Measurements from ENCODE around the gene SPACA6.

The SPACA6 gene

DNA sequence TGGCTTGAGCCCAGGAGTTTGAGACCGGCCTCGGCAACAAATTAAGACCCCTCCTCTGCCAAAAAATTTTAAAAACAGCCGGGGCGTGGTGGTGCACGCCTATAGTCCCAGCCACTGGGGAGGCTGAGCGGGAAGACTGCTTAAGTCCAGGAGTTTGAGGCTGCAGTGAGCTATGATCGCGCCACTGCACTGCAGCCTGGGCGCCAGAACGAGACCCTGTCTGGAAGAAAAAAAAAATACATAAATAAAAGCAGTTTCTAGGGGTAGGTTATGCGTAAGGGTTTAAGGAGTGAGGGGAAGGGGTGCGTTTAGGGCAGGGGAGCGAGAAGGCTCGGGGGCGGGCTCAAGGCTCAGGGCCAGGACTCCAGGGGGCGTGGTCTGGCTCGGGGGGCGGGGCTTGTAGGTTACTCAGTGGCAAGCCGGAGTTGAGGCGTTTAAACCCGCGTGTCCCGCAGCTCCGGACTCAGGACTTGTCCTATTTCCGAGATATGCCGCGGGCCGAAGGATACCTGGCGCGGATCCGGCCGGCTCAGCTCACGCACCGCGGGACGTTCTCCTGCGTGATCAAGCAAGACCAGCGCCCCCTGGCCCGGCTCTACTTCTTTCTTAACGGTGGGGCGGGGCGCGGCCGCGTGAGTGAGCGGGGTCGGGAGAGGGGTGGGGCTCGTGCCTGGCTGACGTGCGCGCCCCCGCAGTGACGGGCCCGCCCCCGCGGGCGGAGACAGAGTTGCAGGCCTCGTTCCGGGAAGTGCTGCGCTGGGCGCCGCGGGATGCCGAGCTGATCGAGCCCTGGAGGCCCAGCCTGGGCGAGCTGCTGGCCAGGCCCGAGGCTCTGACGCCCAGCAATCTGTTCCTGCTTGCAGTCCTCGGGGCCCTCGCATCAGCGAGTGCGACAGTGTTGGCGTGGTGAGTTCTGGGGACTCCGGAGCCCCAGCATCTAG lies 10.7 kb downstream of the SPACA6 start:
- DNase-seq (ENCODE audit: low read depth in 2 of 2) = peak; percentile 85 to 87

DNA sequence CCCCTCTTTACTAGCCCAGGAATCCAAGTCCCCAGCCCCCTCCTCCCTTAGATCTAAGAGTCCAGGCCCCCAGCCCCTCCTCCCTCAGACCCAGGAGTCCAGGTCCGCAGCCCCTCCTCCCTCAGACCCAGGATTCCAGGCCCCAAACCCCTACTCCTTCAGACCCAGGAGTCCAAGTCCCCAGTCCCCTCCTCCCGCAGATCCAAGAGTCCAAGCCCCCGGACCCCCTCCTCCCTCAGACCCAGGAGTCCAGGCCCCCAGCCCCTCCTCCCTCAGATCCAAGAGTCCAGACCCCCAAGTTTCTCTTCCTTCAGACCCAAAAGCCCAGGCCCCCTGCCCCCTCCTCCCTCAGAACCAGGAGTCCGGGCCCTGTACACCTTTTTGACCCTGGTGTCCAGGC lies 11.5 kb downstream of the SPACA6 start:
- DNase-seq (ENCODE audit: low read depth in 2 of 2) = no peak

DNA sequence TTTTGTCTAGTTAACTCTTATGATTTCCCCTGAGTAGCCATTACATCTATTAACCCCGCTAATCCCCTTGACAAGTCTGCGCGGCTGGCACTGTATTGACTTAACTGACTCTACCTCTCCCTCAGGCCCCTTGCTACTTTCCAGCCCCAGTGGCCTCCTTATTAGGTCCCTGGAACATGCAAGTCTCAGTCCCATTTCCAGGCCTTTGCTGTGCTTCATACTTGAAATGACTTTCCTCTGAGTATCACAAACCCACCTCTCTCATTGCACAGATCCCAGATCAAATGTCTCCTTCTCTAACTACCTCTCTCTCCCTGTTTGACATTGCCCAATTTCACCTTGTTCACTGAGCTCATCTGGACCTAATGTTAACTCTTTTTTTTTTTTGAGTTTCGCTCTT lies 13.2 kb downstream of the SPACA6 start:
- no peak for DNase-seq (ENCODE audit: low read depth in 2 of 2)

DNA sequence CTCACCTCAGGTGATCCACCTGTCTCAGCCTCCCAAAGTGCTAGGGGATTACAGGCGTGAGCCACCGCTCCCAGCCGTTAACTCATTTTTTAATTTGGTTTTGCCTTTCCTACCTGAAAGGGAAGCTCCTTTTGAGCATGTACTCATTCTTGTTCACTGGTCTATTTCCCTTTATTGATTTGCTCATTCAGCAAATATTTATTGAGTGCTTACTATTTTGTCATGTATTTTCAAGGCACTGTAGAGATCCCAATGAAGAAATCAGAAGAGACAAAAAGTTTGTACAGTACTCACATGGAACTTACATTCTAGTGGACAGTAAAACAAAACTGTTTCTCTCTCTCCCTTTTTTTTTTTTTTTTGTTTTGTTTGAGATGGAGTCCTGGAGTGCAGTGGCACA lies 13.8 kb downstream of the SPACA6 start:
- DNase-seq (ENCODE audit: low read depth in 2 of 2) = no peak

DNA sequence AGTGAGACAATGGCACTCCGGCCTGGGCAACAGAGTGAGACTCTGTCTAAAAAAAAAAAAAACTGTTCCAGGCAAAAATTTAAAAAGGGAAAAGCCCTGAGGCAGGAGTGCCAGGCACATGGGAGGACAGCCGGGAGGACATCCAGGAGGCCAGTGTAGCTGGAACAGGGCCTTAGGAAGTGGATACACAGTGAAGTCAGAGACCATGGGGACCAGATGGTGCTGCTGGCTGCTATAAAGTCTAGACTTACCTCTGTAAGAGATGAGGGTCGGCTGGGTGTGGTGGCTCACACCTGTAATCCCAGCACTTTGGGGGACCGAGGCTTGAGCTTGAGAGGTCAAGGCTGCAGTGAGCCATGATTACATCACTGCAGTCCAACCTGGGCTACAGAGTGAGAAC lies 15.7 kb downstream of the SPACA6 start:
- DNase-seq (ENCODE audit: low read depth in 2 of 2) = no peak

DNA sequence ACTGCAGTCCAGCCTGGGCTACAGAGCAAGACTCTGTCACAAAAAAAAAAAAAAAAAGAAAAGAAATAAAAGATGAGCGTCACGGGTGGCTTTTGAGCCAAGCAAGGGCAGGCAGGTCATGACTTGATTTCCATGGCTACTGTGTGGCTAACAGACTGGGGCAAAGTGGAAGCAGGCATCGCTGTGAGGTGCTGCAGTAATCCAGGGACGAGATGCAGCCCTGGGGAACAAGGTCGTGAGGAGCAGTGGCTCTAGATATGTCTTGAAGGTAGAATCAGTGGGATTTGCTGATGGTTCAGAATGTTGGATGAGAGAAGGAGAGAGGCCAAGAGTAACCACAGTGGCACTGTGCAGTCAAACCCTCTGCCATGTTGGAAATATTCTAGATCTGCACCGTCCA lies 16.4 kb downstream of the SPACA6 start:
- DNase-seq (ENCODE audit: low read depth in 2 of 2) = no peak

DNA sequence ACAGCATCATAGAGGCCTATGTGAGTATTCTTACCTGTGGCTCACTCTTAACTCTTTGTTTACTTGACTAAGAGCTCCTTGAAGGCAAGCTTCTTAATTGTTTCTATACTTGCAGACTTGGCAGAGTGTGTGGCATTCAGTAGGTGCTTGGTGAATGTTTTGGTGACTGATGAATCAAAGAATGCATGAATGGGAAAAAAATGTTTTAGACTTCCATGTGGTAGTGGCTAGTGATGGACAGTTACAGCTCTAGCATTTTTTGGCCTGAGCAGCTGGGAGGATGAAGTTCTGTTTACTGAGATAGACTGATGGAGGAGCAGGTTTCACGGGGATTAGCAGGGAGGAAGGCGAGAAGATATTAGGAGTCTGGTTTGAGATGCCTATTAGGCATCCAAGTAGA lies 17.0 kb downstream of the SPACA6 start:
- DNase-seq (ENCODE audit: low read depth in 2 of 2) = no peak

DNA sequence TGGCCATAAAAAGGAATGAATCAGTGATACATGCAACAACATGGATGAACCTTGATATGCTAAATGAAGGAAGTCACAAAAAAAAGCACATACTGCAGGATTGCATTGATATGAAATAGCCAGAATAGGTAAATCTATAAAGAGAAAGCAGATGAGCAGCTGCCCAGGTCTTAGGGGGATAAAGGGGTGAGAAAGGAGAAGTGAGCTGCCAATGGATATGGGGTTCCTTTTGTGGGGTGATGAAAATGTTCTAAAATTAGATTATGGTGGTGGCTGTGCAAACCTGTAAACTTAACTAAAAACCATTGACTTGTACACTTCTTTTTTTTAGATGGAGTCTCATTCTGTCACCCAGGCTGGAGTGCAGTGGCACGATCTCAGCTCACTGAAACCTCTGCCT lies 18.6 kb downstream of the SPACA6 start:
- no peak for DNase-seq (ENCODE audit: low read depth in 2 of 2)

DNA sequence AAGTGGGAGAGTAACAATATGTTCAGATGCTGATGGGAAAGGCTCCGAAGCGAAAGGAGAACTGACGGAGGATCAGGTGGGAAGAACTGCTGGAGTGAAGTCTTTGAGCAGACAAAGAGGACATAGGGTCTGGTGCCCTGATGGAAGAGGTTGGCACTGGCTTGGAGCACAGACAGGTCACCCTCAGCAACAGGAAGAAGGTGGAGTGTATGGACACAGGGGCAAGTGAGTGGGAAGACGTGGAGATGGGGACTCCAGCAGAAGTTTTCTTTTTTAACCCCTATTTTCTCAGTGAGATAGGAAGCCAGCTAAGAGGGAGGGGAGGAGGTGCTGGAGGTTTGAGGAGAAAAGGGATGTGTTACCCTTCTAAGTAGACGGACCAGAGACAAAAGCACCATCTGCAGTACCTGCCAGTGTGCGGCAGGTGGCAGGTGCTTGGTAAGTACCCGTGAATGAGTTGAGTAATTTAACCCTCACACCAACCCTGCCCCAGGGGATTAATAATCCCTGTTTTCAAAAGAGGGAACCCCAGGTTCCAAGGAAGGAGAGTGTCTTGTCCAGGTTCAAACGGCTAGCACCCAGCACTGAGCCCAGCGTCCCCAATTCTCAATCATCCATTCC lies 19.4 kb downstream of the SPACA6 start:
- no peak for DNase-seq (ENCODE audit: low read depth in 2 of 2)

DNA sequence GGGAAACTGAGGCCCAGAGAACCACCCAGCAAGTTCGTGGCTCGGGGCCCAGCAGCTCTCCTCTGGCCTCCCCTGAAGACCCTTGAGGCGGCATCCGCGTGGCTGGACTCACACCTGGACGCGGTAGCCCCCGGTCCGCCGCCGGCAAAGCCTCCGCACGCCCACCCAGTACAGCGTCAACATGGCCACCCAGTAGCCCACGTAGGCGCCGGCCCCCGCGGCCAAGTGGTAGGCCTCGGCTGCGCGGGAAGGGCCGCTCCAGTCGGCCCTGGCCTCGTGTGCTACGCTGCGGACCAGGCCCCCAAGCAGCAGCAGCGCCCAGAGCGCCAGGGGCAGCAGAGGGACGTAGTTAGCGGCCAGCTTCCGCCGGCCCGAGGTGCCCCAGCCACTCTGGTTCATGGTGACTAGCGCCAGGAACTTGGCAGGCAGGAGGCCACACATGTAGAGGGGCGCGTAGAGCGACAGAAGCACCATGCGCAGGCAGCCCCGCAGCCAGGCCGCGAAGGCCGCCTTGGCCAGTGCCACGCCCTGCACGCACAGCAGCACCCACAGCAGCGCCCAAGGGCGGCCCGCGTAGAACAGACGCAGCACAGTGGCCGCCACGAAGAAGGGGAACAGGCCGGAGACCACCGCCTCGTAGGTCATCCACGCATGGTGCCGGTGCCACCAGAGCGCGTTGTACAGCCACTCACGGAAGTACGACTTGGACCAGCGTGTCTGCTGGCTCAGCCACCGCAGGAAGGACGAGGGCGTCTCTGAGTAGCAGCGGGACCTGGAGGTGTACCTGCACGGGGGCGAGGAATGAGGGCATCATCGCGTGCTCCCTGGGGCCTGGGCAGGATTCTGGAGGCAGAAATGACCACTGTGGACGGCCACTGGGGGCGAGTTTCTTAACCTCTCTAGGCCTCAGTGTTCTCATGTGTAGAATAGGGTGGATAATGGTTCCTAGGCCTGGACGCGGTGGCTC lies 20.5 kb downstream of the SPACA6 start:
- no peak for DNase-seq (ENCODE audit: low read depth in 2 of 2)

DNA sequence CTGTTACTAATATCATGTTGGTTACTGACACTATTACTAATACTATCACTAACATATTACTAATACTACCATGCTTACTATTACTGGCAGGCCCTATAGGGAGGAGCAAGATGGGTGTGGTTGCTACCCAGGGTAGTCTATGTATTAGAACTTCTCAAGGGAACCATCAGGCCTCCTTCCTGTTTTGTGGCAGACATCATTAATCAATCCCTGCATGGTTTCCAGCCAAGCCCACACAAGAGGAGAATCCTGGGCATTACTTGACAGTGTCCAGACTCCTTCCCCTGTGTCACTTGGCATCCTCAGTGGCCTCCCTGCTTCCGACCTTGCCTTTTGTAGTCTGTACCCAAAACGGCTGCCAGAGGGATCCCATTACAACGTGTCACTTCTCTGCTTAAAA lies 21.7 kb downstream of the SPACA6 start:
- DNase-seq (ENCODE audit: low read depth in 2 of 2) = no peak

DNA sequence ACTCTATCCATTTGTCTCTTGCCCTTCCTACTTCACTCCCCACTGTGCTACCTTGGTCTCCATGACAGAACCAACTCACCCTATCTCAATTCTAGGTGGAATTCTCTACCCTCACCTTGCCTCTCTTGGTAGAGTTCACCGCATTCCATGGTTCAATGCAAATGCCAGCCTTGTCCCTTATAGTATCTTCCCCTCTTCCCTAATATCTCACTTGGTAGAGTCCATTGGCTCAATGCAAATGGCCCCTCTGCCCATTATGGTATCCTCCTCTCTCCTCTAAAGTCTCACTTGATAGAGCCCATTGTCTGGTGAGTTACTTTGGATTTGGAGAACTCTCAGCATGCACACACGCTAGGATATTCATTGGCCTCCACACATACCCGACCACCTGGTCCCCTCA lies 22.7 kb downstream of the SPACA6 start:
- DNase-seq (ENCODE audit: low read depth in 2 of 2) = no peak

DNA sequence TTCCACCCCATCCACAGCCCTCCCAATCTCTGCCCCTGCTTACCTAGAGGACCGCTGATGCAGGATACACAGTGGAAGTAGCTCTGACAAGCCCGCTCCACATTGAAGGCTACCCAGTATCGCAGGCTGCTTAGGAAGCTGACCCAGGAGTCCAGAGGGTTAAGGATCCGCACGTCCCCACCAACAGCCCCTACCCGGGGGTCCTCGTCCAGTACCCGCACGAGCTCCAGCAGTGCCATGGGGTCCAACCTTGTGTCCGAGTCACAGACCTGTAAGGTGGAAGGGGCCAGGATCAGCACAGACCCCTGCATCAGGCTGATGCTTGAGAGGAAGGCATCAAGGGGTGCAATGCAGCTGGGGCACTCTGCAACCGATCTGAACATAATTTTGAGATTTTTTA lies 23.8 kb downstream of the SPACA6 start:
- no peak for DNase-seq (ENCODE audit: low read depth in 2 of 2)

DNA sequence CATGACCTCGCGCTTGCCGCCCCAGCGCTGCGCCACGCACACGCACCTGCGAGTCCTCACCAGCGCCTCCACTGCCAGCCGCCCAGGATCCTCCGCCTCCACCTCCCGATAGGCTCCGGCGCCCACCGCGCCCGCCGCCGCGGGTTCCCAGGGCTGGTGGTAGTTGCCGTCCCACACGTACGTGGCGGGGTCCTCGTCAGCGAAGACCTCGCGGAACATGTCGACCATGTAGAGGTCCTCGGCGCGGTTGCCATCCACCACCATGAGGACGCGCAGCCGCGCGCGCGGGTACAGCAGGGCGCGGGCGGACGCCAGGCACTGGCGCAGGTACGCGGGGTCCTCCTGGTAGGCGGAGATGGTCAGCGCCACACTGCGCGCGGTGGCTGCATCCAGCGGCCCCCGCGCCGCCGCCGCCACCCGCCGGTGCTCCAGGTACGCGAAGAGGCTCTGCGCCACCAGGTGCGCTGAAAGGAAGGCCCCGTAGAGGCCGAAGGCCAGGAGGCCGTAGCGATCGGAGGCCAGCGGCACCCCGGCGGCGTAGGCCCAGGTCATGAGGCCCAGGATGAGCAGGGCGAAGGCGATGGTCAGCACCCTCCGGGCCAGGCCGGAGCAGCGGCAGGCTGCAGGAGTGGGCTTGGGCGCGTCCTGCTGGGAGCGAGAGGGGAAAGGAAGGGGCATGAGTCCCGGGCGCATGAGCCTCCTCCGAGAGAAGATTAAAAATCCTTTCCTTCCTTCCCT lies 26.3 kb downstream of the SPACA6 start:
- no peak for DNase-seq (ENCODE audit: low read depth in 2 of 2)

DNA sequence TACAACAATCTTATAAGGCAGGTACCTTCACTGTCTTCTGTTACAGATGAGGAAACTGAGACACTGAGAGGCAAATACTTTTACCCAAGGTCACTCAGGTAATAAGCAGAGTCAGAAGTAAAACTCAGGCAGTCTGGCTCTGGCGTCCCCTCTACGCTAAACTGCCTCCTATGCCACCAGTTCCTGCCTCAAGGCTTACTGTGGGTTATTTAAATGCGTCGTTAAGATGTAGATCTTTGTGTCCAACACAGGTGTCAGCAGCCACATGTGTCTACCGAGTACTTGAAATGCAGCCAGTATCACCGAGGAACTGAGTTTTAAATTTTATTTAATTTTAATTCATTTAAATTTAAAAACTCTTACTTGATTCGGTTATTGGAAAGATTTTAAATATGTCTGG lies 28.8 kb downstream of the SPACA6 start:
- no peak for DNase-seq (ENCODE audit: low read depth in 2 of 2)

DNA sequence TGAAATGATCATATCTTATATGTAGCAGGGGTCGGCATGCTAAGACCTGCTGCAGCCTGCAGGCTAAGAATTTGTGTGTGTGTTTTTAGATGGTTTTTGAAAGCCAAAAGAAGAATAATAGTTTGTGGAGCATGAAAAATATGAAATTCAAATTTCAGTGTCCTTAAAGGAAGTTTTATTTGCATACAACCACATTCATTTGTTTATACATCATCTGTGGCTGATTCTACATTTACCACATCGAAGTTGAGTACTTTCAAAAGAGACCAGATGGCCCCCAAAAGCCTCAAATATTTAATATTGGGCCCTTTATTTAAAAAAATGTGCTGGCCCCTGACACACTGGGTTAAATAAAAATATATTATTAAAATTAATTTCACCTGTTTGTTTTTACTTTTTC lies 29.4 kb downstream of the SPACA6 start:
- no peak for DNase-seq (ENCODE audit: low read depth in 2 of 2)

DNA sequence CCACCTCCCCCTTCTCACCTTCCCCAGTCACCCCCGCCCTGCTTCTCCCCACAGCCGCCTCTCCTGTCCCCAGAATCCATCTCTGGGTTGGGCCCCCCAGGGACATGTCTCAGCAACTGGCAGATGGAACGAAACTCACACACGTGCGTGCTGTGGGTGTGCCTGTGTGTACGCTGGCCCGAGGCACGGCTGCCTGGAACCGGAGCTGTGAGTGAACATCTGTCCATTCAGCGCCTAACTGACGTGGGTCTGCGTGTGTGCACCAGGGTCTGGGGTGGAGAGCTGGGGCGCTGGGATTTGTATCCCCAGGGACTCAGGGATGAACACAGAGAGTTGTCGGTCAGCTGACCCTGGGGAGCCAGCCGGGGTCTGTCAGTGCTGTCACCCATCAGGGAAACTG lies 31.4 kb downstream of the SPACA6 start:
- no peak for DNase-seq (ENCODE audit: low read depth in 2 of 2)

DNA sequence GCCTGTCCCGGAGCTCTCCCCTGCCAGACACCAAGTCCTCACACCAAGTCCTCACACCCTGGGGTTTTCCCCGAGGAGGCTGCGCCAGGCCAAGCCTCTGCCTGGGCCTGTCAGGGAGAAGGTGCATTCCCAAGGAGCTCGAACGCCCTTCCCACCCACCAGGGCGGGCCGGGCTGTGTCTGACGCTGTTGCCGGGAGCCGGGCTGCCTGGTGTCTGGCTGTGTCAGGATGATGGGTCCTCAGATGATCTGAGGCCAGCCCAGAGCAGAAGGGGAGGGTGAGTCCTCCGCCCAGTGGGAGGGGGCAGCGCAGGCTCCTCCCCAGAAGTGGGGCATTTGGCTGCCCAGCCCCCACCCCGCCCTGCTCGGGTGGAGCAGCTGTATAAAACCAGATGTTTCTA lies 32.9 kb downstream of the SPACA6 start:
- peak; percentile 61 to 64 for DNase-seq (ENCODE audit: low read depth in 2 of 2)

DNA sequence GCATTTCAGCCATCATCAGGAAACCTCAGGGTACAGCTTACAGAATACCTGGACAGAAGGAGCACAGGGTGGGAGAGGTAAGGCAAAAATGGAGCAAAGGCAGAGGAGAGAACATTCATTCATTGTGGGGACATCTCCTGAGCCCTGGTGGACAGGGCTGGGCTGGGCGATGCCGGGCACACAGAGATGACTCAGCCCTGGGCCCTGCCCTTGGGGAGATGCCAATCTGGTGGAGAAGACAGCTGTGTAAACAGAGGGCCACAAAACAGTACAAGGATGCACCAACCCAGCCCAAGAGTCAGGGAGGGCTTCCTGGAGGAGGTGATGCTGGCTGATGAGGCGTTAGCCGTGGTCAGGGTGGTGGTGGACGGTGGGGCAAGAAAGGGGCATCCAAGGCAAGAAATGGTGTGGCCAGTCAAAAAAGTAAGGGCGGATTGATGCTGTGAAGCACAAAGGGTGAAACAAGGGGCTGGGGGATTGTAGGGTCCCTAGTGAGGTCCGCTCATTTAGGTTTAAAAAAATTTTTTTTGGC lies 34.3 kb downstream of the SPACA6 start:
- DNase-seq (ENCODE audit: low read depth in 2 of 2) = no peak

DNA sequence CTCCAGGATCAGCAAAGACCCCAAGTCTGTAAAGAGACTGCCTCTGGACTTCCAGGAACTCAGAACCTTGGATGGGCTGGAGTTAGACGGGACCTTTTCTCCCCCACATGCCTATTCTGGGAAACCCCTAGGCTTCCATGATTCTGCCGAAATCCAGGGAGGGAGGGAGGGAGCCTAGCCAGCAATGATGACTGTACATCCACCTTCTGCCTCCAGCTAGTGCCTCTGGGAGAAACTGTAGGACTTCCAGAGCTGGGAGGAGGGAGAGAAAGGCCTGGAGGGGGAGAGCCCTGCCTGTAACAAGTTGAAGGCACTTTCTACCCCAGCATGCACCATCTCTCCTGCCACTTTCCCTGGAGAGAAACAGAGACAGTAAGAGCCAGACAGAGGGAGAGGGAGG lies 36.7 kb downstream of the SPACA6 start:
- no peak for DNase-seq (ENCODE audit: low read depth in 2 of 2)
